HepG2 (cell line): ENCODE measurements around the gene FOXP3. TPM values are rescaled to one million over a fixed set of nuclear protein-coding genes. Genes with fewer than 3 reads are reported as not detected.
A peak's percentile ranks its signal among the peaks of the same experiment; 100 is the strongest.

ENCODE experiments used
- CREB1 ChIP-seq, 2 experiments: fragments of 450-650 bp in 1 of 2; IDR thresholded peaks; 2 replicates each; pipeline ENCODE4 v1.6.1; 2016 to 2017; ENCODE audit warnings: control low read depth in 1 of 2, mild to moderate bottlenecking in 1 of 2, missing compliant biosample characterization in 1 of 2, missing genetic modification characterization in 1 of 2
- FOXA3 ChIP-seq: IDR thresholded peaks from 2 replicates; pipeline ENCODE4 v1.6.1; 2016; ENCODE audit warnings: missing genetic modification reagents, missing compliant biosample characterization
- HMG20A ChIP-seq: IDR thresholded peaks from 2 replicates; pipeline ENCODE4 v1.6.1; 2016; ENCODE audit warnings: borderline replicate concordance
- HNRNPUL1 ChIP-seq: fragments of 200-400 bp; formaldehyde crosslinking; IDR thresholded peaks from 2 replicates; pipeline ENCODE4 v1.6.1; 2017; ENCODE audit warnings: low read depth, mild to moderate bottlenecking, low read length, moderate library complexity
- KDM2A ChIP-seq: sonication (generic); formaldehyde crosslinking; IDR thresholded peaks from 2 replicates; pipeline ENCODE4 v1.4.0; 2020; ENCODE audit warnings: low read depth, missing genetic modification reagents, borderline replicate concordance
- MAFF ChIP-seq: IDR thresholded peaks from 2 replicates; pipeline ENCODE4 v1.6.1; 2011; ENCODE audit warnings: low read depth, low read length, improper control_type of control experiment
- MTF1 ChIP-seq: sonication (generic); formaldehyde crosslinking; IDR thresholded peaks from 2 replicates; pipeline ENCODE4 v1.5.0; 2020; ENCODE audit warnings: missing genetic modification reagents
- NFYC ChIP-seq: IDR thresholded peaks from 2 replicates; pipeline ENCODE4 v1.6.1; 2016; ENCODE audit warnings: missing genetic modification reagents, missing compliant biosample characterization
- RAD51 ChIP-seq: fragments of 450-650 bp; IDR thresholded peaks from 2 replicates; pipeline ENCODE4 v1.6.1; 2016; ENCODE audit warnings: borderline replicate concordance
- ZNF563 ChIP-seq: sonication (generic); formaldehyde crosslinking; IDR thresholded peaks from 2 replicates; pipeline ENCODE4 v1.8.0; 2022; ENCODE audit warnings: mild to moderate bottlenecking, moderate library complexity, missing genetic modification reagents
- ZNF720 ChIP-seq: sonication (generic); formaldehyde crosslinking; IDR thresholded peaks from 2 replicates; pipeline ENCODE4 v1.4.0; 2020; ENCODE audit warnings: missing genetic modification reagents
- ZNF792 ChIP-seq: IDR thresholded peaks from 2 replicates; pipeline ENCODE4 v1.6.1; 2016
- ZSCAN20 ChIP-seq: sonication (generic); formaldehyde crosslinking; IDR thresholded peaks from 2 replicates; pipeline ENCODE4 v1.4.0; 2020; ENCODE audit warnings: missing genetic modification reagents, mild to moderate bottlenecking, borderline replicate concordance
- polyA plus RNA-seq, 8 experiments: library from polyadenylated mRNA; depleted of rRNA in 3 of 8; stranded (reverse) in 7 of 8; unstranded in 1 of 8; fragments of >200 nt; fragmentation: Illumina TruSeq in 4 of 8; extraction: Trizol in 4 of 8; gene quantifications; 2 replicates each; pipeline versions ENCODE4 v1.2.1 to v1.2.3, GENCODE V29; 2011 to 2016; ENCODE audit warnings: low read depth in 4 of 8, missing spikeins in 1 of 8, mixed read lengths in 1 of 8; ENCODE audit not compliant: insufficient read depth in 1 of 8
- total RNA-seq, 5 experiments: library from RNA; depleted of rRNA; stranded (reverse); fragments of >200 nt; fragmentation: Illumina TruSeq; extraction: Trizol; gene quantifications; 2 replicates each; pipeline ENCODE4 v1.2.3, GENCODE V29; 2016; ENCODE audit warnings: low read depth in 1 of 5
- TF ChIP-seq, protein P1 (sequence below): sonication (generic); formaldehyde crosslinking; IDR thresholded peaks from 2 replicates; pipeline ENCODE4 v1.8.0; 2022; ENCODE audit warnings: mild to moderate bottlenecking, missing genetic modification reagents
- TF ChIP-seq, protein P2 (sequence below): sonication (generic); formaldehyde crosslinking; IDR thresholded peaks from 2 replicates; pipeline ENCODE4 v1.8.1; 2023; ENCODE audit warnings: mild to moderate bottlenecking, missing genetic modification reagents, borderline replicate concordance
- TF ChIP-seq, protein P3 (sequence below): sonication (generic); formaldehyde crosslinking; conservative IDR thresholded peaks from 2 replicates; pipeline ENCODE4 v1.4.0; 2020; ENCODE audit warnings: mild to moderate bottlenecking, missing genetic modification reagents, moderate library complexity
- TF ChIP-seq, protein P4 (sequence below), 2 experiments: sonication (generic) in 1 of 2; formaldehyde crosslinking in 1 of 2; IDR thresholded peaks; 2 replicates each; pipeline versions ENCODE4 v1.4.0 to v1.6.1; 2018 to 2020; ENCODE audit warnings: missing genetic modification reagents in 2 of 2, borderline replicate concordance in 1 of 2, low read depth in 1 of 2, mild to moderate bottlenecking in 1 of 2, missing biosample characterization in 1 of 2
- TF ChIP-seq, protein P5 (sequence below): IDR thresholded peaks from 2 replicates; pipeline ENCODE4 v1.6.1; 2012; ENCODE audit warnings: low read depth, low read length, improper control_type of control experiment
- TF ChIP-seq, protein P6 (sequence below): sonication (generic); formaldehyde crosslinking; IDR thresholded peaks from 2 replicates; pipeline ENCODE4 v1.8.0; 2022; ENCODE audit warnings: mild to moderate bottlenecking, missing genetic modification reagents, borderline replicate concordance

FOXP3 gene
- total and polyA plus RNA-seq, 2 of the 13 experiments (the other 11 are each of a cell fraction or from before 2014, with no cell fraction given), result 0.04 TPM; not detected in 1

DNA sequence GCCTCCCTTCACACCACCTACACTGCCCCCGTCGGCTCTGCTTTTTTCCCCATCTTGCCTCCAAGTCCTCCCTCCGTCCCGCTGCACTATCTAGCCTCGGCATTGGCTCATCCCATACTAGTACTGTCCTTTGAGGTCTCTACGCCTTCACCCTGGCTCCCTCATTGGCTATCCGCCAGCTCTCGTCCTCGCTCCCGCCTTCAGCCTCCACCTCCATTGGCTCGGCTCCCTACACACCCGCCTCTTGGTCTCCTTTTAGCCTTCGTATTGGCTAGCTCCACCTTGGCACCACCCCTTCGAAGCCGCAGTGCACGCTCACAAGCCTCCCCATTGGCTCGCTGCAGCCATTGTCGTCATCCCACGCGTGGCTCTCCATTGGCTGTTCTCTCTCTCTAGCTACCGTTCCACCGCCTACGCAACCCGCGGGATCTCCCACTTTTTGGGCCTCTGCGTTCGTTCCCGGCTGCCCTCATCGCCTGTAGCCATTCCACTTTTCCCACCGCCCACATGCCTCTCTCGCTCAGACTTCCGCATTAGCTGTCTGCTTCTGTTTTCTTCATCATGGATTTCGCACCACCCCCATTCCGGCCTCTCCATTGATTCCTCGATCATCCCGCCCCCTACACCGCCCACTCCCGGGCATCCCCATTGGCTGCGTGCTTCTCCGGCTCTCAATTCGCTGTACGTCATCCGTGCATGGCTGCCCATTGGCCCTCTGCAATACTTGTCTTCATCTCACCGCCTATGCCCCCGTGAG, 4.7 kb upstream of the FOXP3 start (continued):
- TF ChIP-seq, protein P1, sequence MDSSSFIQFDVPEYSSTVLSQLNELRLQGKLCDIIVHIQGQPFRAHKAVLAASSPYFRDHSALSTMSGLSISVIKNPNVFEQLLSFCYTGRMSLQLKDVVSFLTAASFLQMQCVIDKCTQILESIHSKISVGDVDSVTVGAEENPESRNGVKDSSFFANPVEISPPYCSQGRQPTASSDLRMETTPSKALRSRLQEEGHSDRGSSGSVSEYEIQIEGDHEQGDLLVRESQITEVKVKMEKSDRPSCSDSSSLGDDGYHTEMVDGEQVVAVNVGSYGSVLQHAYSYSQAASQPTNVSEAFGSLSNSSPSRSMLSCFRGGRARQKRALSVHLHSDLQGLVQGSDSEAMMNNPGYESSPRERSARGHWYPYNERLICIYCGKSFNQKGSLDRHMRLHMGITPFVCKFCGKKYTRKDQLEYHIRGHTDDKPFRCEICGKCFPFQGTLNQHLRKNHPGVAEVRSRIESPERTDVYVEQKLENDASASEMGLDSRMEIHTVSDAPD (CRISPR knock-in tag), result no peak
- TF ChIP-seq, protein P2, sequence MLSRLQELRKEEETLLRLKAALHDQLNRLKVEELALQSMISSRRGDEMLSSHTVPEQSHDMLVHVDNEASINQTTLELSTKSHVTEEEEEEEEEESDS (CRISPR knock-in tag), result no peak
- TF ChIP-seq HMG20A (CRISPR knock-in tag) (no peak), ZNF792 (CRISPR knock-in tag) (no peak), CREB1 (IDR thresholded peaks at IDR 0.05) (peak; percentile 90), CREB1 (CRISPR knock-in tag; IDR thresholded peaks at IDR 0.05) (peak; percentile 95), HNRNPUL1 (no peak), KDM2A (no peak), MAFF (no peak), ZNF563 (no peak), NFYC (peak; percentile 90), ZSCAN20 (CRISPR knock-in tag) (no peak), RAD51 (no peak), ZNF720 (CRISPR knock-in tag) (no peak), MTF1 (no peak), FOXA3 (CRISPR knock-in tag) (no peak)
- TF ChIP-seq, protein P3, sequence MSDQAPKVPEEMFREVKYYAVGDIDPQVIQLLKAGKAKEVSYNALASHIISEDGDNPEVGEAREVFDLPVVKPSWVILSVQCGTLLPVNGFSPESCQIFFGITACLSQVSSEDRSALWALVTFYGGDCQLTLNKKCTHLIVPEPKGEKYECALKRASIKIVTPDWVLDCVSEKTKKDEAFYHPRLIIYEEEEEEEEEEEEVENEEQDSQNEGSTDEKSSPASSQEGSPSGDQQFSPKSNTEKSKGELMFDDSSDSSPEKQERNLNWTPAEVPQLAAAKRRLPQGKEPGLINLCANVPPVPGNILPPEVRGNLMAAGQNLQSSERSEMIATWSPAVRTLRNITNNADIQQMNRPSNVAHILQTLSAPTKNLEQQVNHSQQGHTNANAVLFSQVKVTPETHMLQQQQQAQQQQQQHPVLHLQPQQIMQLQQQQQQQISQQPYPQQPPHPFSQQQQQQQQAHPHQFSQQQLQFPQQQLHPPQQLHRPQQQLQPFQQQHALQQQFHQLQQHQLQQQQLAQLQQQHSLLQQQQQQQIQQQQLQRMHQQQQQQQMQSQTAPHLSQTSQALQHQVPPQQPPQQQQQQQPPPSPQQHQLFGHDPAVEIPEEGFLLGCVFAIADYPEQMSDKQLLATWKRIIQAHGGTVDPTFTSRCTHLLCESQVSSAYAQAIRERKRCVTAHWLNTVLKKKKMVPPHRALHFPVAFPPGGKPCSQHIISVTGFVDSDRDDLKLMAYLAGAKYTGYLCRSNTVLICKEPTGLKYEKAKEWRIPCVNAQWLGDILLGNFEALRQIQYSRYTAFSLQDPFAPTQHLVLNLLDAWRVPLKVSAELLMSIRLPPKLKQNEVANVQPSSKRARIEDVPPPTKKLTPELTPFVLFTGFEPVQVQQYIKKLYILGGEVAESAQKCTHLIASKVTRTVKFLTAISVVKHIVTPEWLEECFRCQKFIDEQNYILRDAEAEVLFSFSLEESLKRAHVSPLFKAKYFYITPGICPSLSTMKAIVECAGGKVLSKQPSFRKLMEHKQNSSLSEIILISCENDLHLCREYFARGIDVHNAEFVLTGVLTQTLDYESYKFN (CRISPR knock-in tag), result no peak
- TF ChIP-seq, protein P4, sequence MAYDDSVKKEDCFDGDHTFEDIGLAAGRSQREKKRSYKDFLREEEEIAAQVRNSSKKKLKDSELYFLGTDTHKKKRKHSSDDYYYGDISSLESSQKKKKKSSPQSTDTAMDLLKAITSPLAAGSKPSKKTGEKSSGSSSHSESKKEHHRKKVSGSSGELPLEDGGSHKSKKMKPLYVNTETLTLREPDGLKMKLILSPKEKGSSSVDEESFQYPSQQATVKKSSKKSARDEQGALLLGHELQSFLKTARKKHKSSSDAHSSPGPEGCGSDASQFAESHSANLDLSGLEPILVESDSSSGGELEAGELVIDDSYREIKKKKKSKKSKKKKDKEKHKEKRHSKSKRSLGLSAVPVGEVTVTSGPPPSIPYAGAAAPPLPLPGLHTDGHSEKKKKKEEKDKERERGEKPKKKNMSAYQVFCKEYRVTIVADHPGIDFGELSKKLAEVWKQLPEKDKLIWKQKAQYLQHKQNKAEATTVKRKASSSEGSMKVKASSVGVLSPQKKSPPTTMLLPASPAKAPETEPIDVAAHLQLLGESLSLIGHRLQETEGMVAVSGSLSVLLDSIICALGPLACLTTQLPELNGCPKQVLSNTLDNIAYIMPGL (CRISPR knock-in tag; IDR thresholded peaks at IDR 0.05; ENCODE audit: borderline replicate concordance in 1 of 2, low read depth in 1 of 2), result no peak
- TF ChIP-seq, protein P5, sequence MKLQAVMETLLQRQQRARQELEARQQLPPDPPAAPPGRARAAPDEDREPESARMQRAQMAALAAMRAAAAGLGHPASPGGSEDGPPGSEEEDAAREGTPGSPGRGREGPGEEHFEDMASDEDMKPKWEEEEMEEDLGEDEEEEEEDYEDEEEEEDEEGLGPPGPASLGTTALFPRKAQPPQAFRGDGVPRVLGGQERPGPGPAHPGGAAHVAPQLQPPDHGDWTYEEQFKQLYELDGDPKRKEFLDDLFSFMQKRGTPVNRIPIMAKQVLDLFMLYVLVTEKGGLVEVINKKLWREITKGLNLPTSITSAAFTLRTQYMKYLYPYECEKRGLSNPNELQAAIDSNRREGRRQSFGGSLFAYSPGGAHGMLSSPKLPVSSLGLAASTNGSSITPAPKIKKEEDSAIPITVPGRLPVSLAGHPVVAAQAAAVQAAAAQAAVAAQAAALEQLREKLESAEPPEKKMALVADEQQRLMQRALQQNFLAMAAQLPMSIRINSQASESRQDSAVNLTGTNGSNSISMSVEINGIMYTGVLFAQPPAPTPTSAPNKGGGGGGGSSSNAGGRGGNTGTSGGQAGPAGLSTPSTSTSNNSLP, result no peak; the same call in 1 of the 2 replicates
- TF ChIP-seq, protein P6, sequence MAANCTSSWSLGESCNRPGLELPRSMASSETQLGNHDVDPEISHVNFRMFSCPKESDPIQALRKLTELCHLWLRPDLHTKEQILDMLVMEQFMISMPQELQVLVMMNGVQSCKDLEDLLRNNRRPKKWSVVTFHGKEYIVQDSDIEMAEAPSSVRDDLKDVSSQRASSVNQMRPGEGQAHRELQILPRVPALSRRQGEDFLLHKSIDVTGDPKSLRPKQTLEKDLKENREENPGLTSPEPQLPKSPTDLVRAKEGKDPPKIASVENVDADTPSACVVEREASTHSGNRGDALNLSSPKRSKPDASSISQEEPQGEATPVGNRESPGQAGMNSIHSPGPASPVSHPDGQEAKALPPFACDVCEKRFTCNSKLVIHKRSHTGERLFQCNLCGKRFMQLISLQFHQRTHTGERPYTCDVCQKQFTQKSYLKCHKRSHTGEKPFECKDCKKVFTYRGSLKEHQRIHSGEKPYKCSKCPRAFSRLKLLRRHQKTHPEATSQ (CRISPR knock-in tag), result no peak
